ENCODE results near the gene OSBPL6.
"Not testable (repeated sequence)": the region's sequence is repeated elsewhere in the genome, so short reads cannot be mapped to it uniquely, and the experiment has no call there.

DNA sequence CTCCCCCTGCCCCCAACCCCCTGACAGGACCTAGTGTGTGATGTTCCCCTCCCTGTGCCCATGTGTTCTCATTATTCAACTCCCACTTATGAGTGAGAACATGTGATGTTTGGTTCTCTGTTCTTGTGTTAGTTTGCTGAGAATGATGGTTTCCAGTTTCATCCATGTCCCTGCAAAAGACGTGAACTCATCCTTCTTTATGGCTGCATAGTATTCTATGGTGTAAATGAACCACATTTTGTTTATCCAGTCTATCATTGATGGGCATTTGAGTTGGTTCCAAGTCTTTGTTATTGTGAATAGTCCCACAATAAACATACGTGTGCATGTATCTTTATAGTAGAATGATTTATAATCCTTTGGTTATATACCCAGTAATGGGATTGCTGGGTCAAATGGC is 13.7 kb upstream of the OSBPL6 start:
- TF ChIP-seq, protein P1, sequence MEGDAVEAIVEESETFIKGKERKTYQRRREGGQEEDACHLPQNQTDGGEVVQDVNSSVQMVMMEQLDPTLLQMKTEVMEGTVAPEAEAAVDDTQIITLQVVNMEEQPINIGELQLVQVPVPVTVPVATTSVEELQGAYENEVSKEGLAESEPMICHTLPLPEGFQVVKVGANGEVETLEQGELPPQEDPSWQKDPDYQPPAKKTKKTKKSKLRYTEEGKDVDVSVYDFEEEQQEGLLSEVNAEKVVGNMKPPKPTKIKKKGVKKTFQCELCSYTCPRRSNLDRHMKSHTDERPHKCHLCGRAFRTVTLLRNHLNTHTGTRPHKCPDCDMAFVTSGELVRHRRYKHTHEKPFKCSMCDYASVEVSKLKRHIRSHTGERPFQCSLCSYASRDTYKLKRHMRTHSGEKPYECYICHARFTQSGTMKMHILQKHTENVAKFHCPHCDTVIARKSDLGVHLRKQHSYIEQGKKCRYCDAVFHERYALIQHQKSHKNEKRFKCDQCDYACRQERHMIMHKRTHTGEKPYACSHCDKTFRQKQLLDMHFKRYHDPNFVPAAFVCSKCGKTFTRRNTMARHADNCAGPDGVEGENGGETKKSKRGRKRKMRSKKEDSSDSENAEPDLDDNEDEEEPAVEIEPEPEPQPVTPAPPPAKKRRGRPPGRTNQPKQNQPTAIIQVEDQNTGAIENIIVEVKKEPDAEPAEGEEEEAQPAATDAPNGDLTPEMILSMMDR (IDR thresholded peaks at IDR 0.05; ENCODE audit: poor library complexity, severe bottlenecking) = not testable (repeated sequence)
- TF ChIP-seq EP300 (conservative IDR thresholded peaks at IDR 0.05; ENCODE audit: poor library complexity, severe bottlenecking); EZH2 (IDR thresholded peaks at IDR 0.05; ENCODE audit: borderline replicate concordance, insufficient read depth, low read length, poor library complexity, severe bottlenecking); TAF1 (IDR thresholded peaks at IDR 0.05; ENCODE audit: low read depth); SMC3 (conservative IDR thresholded peaks at IDR 0.05; ENCODE audit: poor library complexity); MXI1 (conservative IDR thresholded peaks at IDR 0.05; ENCODE audit: poor library complexity, severe bottlenecking); POLR2AphosphoS5 (IDR thresholded peaks at IDR 0.05); RAD21 (conservative IDR thresholded peaks at IDR 0.05): not testable (repeated sequence)
- TF ChIP-seq, protein P2, sequence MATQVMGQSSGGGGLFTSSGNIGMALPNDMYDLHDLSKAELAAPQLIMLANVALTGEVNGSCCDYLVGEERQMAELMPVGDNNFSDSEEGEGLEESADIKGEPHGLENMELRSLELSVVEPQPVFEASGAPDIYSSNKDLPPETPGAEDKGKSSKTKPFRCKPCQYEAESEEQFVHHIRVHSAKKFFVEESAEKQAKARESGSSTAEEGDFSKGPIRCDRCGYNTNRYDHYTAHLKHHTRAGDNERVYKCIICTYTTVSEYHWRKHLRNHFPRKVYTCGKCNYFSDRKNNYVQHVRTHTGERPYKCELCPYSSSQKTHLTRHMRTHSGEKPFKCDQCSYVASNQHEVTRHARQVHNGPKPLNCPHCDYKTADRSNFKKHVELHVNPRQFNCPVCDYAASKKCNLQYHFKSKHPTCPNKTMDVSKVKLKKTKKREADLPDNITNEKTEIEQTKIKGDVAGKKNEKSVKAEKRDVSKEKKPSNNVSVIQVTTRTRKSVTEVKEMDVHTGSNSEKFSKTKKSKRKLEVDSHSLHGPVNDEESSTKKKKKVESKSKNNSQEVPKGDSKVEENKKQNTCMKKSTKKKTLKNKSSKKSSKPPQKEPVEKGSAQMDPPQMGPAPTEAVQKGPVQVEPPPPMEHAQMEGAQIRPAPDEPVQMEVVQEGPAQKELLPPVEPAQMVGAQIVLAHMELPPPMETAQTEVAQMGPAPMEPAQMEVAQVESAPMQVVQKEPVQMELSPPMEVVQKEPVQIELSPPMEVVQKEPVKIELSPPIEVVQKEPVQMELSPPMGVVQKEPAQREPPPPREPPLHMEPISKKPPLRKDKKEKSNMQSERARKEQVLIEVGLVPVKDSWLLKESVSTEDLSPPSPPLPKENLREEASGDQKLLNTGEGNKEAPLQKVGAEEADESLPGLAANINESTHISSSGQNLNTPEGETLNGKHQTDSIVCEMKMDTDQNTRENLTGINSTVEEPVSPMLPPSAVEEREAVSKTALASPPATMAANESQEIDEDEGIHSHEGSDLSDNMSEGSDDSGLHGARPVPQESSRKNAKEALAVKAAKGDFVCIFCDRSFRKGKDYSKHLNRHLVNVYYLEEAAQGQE (IDR thresholded peaks at IDR 0.05; ENCODE audit: borderline replicate concordance) = not testable (repeated sequence)
